GM18499 (cell line): ENCODE measurements around the gene GRAMD1B.
A peak's percentile ranks its signal among the peaks of the same experiment; 100 is the strongest.

ENCODE experiments used
- ATAC-seq: cut with Tn5 transposase; IDR thresholded peaks from one replicate; pipeline ENCODE4 v1.9.1; 2021; ENCODE audit warnings: moderate number of reproducible peaks; ENCODE audit not compliant: insufficient read depth, unreplicated experiment

Gene GRAMD1B

GRCh38 chr11:123525511-123525918, 95.4 kb downstream of the GRAMD1B start:
- no peak for ATAC-seq

DNA sequence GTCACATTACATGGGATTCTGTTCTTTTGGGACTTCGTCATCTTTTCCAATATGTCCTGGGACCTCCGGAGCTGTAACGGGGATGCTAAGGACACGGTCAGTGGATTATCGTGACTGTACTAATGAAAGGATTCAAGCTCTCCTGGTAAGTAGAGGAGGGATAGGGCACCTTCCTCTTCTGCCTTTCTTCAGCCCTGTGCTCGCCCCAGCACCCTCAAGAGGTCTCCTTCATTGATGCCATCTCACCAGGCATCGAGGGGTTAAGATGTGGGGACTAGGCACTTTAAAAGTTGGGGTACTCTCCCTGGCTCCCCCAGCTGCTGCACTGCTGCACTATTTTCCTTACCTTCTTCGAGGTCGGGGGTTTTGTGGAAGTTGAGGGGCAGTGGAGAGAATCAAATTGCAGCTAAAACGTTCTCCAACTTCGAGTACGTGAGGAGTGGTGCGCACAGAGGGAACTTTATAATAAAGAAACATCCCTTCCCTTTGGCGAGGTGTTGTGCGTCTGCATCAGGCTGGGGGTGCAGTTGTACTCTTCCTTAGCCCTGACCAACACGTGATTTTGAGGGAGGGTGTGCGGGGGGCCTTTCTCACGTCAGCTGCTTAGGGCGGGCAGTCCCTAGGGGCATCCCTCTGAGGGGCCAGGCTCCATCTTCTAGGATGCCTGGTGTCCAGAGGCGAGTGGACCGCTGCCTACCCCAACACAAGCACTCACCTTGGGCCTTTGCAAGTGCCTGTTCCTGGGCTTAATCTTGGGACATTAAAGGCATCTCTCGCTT, 96.1 kb downstream of the GRAMD1B start:
- ATAC-seq, result no peak

DNA sequence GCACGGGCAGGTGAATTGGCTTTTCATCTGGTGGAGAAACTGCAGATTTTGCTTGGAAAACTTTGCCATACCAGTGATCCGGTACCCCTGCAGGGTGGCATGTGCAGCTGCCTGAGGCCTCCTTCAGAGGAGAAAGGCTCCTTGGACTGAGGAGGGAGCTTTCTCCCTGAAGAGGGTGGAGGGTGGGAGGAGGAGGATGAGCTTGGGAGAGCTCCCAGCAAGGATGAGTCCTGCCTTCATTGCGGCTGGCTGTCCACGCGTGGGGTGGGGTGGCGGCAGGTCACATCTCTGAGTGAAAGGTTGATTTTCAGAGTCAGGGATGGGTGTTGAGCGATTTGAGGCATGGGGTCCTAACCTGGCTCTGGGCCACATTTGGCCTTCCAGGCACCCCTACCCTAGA, 96.8 kb downstream of the GRAMD1B start:
- ATAC-seq, result no peak

DNA sequence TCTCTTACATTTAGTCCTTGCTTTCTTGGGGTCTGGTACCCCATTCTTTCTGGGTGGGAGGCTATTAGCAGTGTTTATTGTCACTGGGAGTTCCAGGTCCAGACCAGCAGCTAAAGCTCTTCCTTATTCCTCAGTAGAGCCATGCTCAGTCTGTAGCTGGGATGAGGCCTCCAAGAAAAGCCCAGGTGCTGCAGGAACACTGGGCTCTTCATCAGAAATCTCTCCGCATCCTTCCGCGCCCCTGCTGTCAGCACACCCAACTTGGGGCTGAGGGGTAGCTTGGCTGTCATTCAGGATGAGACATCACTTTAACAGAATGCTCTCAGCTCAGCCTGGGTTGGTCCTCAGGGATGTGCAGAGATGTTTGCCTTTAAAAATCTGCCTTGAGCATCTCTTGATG, 97.5 kb downstream of the GRAMD1B start:
- ATAC-seq, result no peak

DNA sequence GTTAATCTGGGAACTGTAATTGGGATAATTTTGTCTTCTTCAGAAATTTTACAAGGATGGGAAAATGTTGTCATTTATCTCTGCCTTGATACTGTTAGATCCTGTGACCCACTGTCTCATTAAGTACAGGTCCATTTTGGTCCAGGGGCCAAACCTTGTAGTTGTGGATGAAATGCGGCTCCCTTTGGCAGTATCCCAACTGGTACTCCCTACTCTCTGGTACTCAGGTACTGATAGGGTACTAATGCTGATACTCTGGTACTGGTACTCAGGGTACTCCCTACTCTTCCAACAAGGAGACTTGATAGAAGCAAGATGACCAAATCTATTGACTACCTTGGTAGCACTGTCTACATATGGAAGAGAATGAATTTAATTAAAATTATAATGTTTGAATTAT, 97.9 kb downstream of the GRAMD1B start:
- no peak for ATAC-seq

DNA sequence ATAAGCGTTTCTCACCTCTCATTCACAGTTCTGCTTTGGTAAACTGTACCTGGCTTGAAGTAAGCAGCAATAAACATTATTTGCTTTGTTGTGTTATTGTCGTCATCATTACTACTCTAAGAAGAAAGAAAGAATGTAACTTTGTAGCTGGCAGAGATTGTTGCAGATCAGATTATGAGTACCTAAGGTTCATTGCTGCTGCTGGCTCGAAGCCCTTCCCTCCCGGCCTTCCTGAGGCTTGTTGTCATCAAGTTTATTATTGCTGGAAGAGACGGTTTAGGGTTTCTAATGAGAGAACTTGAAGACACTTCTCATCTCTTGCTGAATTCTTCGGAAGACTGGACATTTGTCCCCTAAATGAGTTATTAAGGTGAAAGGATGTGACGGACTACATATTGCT, 101.3 kb downstream of the GRAMD1B start:
- ATAC-seq, result no peak

GRCh38 chr11:123532131-123532530, 102.1 kb downstream of the GRAMD1B start:
- no peak for ATAC-seq

DNA sequence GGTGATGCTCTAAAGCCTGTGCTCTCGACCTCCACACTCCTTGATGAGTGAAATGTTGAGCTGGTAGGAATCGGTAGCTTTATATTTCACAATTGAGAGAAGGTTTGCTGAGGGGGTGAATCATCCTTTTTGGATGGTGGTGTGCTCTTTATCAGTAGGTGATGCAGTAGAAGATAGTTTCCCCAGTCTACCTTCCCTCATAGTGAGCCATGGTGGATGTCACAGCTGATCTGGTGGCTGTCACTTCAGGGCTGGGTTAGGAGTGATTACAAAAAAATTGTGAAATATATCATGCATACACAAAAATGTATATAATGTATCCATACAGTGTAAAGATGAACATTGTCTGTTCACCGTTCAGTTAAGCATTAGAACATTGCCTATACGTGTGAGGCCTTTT, 105.3 kb downstream of the GRAMD1B start:
- ATAC-seq, result no peak

GRCh38 chr11:123536690-123537437, 106.8 kb downstream of the GRAMD1B start:
- ATAC-seq, result no peak

- no peak for ATAC-seq
Observed at GRCh38 chr11:123537726-123538125, 107.7 kb downstream of the GRAMD1B start.

DNA sequence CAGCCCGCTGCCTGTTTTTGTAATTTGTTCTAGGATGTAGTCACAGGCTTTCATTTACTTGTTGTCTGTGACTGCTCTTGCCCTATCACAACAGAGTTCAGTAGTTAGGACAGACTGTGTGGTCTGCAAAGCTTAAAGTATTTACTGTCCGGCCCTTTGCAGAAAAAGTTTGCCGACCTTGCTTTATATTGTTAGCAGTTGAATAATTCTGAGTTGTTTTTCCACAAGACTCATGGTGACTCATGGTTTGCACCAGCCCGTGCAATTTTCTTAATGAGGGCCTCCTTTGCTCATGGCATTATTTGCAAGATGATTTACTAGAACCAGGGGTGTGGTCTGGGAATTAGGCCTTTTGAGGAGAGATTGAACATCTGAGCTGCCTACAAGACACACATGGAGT, 113.7 kb downstream of the GRAMD1B start:
- ATAC-seq, result no peak

GRCh38 chr11:123544631-123545375, 114.7 kb downstream of the GRAMD1B start:
- no peak for ATAC-seq

DNA sequence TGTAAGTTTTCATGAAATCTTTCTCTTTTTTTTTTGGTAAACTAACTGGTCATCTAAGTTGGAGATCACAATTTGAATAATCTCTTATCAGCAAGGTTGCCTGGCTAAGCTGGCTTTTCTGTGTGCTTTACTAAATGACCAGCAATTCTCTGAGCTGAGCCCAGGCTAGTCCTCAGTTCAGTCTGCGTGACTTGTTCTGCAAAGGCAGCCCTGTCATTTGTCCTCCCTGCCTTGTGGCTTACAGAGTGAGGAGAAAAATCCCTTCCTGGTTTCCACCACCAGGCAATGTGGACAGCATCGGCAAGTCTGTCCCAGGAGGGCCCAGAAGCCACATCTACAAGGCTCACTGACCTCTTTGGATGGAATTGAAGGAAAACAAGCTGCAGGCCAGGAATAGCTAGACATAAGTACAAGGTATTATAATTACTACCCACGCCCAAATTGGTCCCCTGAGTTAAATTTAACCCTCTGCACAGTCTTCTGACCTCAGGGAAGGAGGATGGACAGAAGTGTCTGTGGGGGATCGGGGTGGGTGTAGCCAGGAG, 115.7 kb downstream of the GRAMD1B start:
- no peak for ATAC-seq

DNA sequence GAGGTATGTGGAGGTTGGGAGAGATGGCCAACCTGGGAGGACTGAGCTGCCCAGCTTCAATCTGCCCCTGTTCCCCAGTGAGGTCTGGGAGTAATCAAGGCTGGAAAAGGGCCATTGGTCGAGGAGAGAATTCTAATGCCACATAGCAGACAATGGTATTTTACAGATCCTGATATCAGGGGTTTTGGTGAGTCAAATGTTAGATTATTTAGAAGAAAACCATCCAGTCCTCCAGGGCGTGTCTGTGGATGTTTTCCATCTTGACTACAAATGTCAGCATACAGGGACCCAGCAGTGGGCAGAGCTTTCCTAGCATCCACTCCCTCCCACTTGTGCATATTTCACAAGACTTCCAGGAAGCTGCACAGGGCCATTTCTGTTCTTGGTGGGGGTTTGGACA, 116.4 kb downstream of the GRAMD1B start:
- ATAC-seq, result no peak

GRCh38 chr11:123547180-123547579, 117.1 kb downstream of the GRAMD1B start:
- peak; percentile 94 for ATAC-seq

- no peak for ATAC-seq
Observed at GRCh38 chr11:123548774-123549173, 118.7 kb downstream of the GRAMD1B start.

DNA sequence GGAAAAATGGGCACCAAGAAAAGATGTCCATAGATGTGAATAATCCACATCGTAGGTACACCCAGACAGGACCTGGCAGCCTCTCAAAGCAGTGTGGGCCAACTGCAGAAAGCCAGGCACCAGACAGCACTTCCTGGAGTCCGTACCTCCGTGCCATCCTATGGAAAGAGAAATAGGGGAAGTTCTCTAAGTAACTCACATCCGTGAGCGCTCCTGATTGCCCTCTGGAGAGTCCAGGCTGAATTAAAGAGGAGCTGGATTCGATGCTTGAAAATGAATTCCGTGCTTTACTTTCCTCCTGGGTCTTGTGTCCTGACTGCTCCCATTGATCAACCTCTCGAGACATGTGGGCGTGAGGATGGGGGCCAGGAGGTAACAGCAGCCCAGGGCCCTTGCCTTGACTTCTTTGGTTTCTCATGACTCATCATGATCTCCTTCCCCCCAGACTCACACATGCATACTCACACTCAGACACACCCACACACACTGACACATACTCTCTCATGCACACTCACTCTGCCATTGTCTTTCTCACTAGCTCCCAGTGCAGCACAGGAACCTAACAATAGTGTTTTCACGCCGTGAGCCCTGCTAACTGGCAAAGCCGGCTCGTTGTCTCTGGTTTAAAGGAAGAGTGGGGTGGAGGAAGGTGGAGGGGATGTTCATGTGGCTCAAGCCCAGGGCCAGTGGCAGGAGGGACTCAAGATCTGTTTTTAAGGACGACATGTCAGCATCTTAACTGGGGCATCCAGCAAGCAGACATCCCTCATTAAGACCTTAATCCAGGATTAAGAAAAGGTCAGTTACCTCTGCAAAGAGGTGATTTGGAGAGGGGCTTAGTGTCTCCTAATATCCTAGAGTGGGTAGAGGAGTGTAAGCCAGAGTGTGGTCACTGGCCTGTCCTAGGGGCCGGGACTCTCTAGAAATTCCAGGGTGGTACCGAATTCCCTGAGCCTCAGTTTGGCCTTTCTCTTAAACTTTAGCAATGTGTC, 120.2 kb downstream of the GRAMD1B start:
- no peak for ATAC-seq

- ATAC-seq, result no peak
Observed at GRCh38 chr11:123551079-123551478, 121.0 kb downstream of the GRAMD1B start.

DNA sequence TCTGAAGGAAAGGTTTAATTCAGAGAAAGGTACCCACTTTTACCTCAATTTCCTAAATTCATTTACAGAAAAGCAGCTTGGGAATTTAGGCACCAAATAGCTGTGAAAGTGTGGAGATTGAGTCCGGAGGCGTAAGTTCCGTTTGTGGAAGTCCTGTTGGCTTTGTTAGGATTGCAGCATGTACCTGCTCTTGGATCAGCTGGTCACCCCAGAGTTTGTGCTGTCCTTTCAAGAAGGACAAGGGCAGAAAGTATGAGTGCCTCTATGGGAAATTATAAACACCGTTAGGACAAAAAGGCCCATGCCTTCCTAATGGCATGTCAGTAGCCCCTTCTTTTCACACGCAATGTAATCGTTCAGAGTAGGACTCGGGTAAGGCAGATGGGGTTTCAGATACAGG, 126.6 kb downstream of the GRAMD1B start:
- ATAC-seq, result no peak
